ENCODE measurements around the gene PTPRN2. TPM values are rescaled to one million over a fixed set of nuclear protein-coding genes. Genes with fewer than 3 reads are reported as not detected.

PTPRN2 gene
- total and polyA plus RNA-seq, 2 of the 8 experiments (the other 6 are each of a cell fraction or from before 2014, with no cell fraction given) = 2.6 to 4.5 TPM

GRCh38 chr7:157567666-157568065 is 1020.0 kb downstream of the PTPRN2 start:
- H3K79me2 ChIP-seq (ENCODE audit: control insufficient read depth in 1 of 2, insufficient read depth in 2 of 2, low read length in 2 of 2) = no peaks in the 10 kb centered on the region
- peaks cover 2 to 11% of the 10 kb centered on the region in 2 experiments; a peak in 2 of 4 replicates for H3K9me3 ChIP-seq (ENCODE audit: insufficient read depth in 2 of 2, low read depth in 1 of 2, low read length in 1 of 2)
- H3K4me1 ChIP-seq (replicated peaks in 1 of 4; ENCODE audit: control insufficient read depth in 3 of 4, insufficient read depth in 4 of 4, low read length in 3 of 4) = peaks cover 0 to 9% (median 4%) of the 10 kb centered on the region in 4 experiments; a peak in 3 of 7 replicates
- H2AFZ ChIP-seq (ENCODE audit: low read length) = no peak overlapping the region
- H3K23ac ChIP-seq (ENCODE audit: insufficient read length) = no peak overlapping the region
- no peak overlapping the region for H2BK120ac ChIP-seq (replicated peaks; ENCODE audit: low read depth, low read length)
- H3K23me2 ChIP-seq (ENCODE audit: low read depth, low read length) = no peaks in the 10 kb centered on the region; the same call in 1 of the 2 replicates
- no peak overlapping the region for H3K56ac ChIP-seq (replicated peaks; ENCODE audit: insufficient read length, low read depth, low read length)
- H3K79me1 ChIP-seq (ENCODE audit: low read depth, low read length) = no peaks in the 10 kb centered on the region
- DNase-seq (ENCODE audit: low read depth in 1 of 2, low spot score in 2 of 2) (no peak), FAIRE-seq (no peak)
- POLR2A ChIA-PET (ENCODE audit: partially characterized antibody) = no interaction called here
- no peak overlapping the region for H4K91ac ChIP-seq (replicated peaks; ENCODE audit: insufficient read length, low read length)
- peaks cover 0 to 2% (median 0%) of the 10 kb centered on the region in 4 experiments; a peak in 2 of 7 replicates for H3K27me3 ChIP-seq (replicated peaks in 1 of 4; ENCODE audit: control insufficient read depth in 3 of 4, extremely low read depth in 1 of 4, insufficient read depth in 3 of 4, low read length in 3 of 4)
- WGBS, 2 experiments (ENCODE audit: extremely low coverage in 1 of 2, insufficient coverage in 1 of 2, insufficient read length in 1 of 2, insufficient replicate concordance in 2 of 2, low coverage in 1 of 2, low lambda C conversion rate in 2 of 2, missing lambda C conversion rate in 1 of 2) = 94% methylated on average over 10 of the region's 10 CpGs; no CpG with 5 or more reads in 1 of the 2 experiments
- no peak overlapping the region for H2BK12ac ChIP-seq (ENCODE audit: low read depth, low read length)
- H3K4me2 ChIP-seq (ENCODE audit: insufficient read depth in 1 of 2, low read depth in 2 of 2, low read length in 2 of 2) = no peak overlapping the region
- H3K18ac ChIP-seq (ENCODE audit: extremely low read depth, low read length) = no peak overlapping the region
- no peak overlapping the region for H2BK15ac ChIP-seq (ENCODE audit: low read length)
- H4K5ac ChIP-seq (ENCODE audit: insufficient read length, low read depth, low read length) = no peak overlapping the region
- H3K14ac ChIP-seq (ENCODE audit: insufficient read length) = no peak overlapping the region
- no peak overlapping the region for H2BK5ac ChIP-seq (ENCODE audit: low read depth, low read length)
- no peak overlapping the region for H3K4ac ChIP-seq (replicated peaks; ENCODE audit: insufficient read length, low read depth, low read length)
- no peak overlapping the region for H2BK20ac ChIP-seq (ENCODE audit: low read length)
- no peak overlapping the region for H4K8ac ChIP-seq (ENCODE audit: extremely low read depth, insufficient read depth, low read length)
- no peak overlapping the region for H3K27ac ChIP-seq (ENCODE audit: low read depth, low read length)
- H3K4me3 ChIP-seq (ENCODE audit: extremely low read depth in 1 of 4, insufficient read depth in 2 of 4, low read depth in 3 of 4, low read length in 4 of 4) = no peak overlapping the region
- H3K9ac ChIP-seq (replicated peaks in 1 of 4; ENCODE audit: extremely low read depth in 1 of 4, low read depth in 3 of 4, low read length in 3 of 4) = no peak overlapping the region; a peak in 1 of 7 replicates
- no peak overlapping the region for H2AK5ac ChIP-seq (ENCODE audit: low read depth, low read length)
- no peaks in the 10 kb centered on the region for H3K36me3 ChIP-seq (ENCODE audit: control insufficient read depth in 2 of 4, insufficient read depth in 4 of 4, low read length in 3 of 4)
- H4K20me1 ChIP-seq (replicated peaks in 1 of 2; ENCODE audit: control insufficient read depth in 1 of 2, insufficient read depth in 2 of 2, low read length in 2 of 2) = peaks cover 0 to 2% of the 10 kb centered on the region in 2 experiments
- CTCF ChIA-PET (ENCODE audit: partially characterized antibody) = interaction anchor here (0.9 to 1.0 kb wide), 2 partner anchors 28 to 93 kb away, joined by 3 to 5 read pairs; no protein-coding TSS in a partner anchor
- TF ChIP-seq, protein P1, sequence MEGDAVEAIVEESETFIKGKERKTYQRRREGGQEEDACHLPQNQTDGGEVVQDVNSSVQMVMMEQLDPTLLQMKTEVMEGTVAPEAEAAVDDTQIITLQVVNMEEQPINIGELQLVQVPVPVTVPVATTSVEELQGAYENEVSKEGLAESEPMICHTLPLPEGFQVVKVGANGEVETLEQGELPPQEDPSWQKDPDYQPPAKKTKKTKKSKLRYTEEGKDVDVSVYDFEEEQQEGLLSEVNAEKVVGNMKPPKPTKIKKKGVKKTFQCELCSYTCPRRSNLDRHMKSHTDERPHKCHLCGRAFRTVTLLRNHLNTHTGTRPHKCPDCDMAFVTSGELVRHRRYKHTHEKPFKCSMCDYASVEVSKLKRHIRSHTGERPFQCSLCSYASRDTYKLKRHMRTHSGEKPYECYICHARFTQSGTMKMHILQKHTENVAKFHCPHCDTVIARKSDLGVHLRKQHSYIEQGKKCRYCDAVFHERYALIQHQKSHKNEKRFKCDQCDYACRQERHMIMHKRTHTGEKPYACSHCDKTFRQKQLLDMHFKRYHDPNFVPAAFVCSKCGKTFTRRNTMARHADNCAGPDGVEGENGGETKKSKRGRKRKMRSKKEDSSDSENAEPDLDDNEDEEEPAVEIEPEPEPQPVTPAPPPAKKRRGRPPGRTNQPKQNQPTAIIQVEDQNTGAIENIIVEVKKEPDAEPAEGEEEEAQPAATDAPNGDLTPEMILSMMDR (IDR thresholded peaks at IDR 0.05; ENCODE audit: control extremely low read depth in 1 of 3, insufficient read depth in 1 of 3, low read depth in 1 of 3, low read length in 3 of 3) = no peak
- no peak for TF ChIP-seq RFX5 (IDR thresholded peaks at IDR 0.05; ENCODE audit: borderline replicate concordance, low read depth, low read length)
- no peak for TF ChIP-seq SP1 (IDR thresholded peaks at IDR 0.05; ENCODE audit: low read depth, low read length)
- TF ChIP-seq SIRT6 (IDR thresholded peaks at IDR 0.05; ENCODE audit: low read length) = no peak
- no peak for TF ChIP-seq TEAD4 (IDR thresholded peaks at IDR 0.05; ENCODE audit: low read depth, low read length)
- no peak for TF ChIP-seq PHF8 (conservative IDR thresholded peaks at IDR 0.05; ENCODE audit: low read depth, low read length)
- TF ChIP-seq SIX5 (IDR thresholded peaks at IDR 0.05; ENCODE audit: low read depth, low read length) = no peak
- TF ChIP-seq, protein P2, sequence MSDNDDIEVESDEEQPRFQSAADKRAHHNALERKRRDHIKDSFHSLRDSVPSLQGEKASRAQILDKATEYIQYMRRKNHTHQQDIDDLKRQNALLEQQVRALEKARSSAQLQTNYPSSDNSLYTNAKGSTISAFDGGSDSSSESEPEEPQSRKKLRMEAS (IDR thresholded peaks at IDR 0.05) = no peak
- no peak for TF ChIP-seq KDM1A (IDR thresholded peaks at IDR 0.05; ENCODE audit: borderline replicate concordance, low read length)
- TF ChIP-seq USF2 (IDR thresholded peaks at IDR 0.05; ENCODE audit: low read length) = no peak
- TF ChIP-seq SP4 (IDR thresholded peaks at IDR 0.05; ENCODE audit: low read length) = no peak

Data from H1 (cell line).